Muscle layer of colon (tissue), 2 donors: Measurements from ENCODE around the gene CD80.
"Not testable (repeated sequence)": the region's sequence is repeated elsewhere in the genome, so short reads cannot be mapped to it uniquely, and the experiment has no call there.

Experiments used
- H3K27ac ChIP-seq: one replicate; pipeline ENCODE4 v1.7.0; 2013; ENCODE audit warnings: low read depth, mild to moderate bottlenecking, low read length, moderate library complexity
- H3K27me3 ChIP-seq, 2 donors: one replicate each; pipeline ENCODE4 v1.7.0; 2013; ENCODE audit warnings: low read length in 2 of 2, mild to moderate bottlenecking in 2 of 2; ENCODE audit not compliant: insufficient read depth in 2 of 2, control insufficient read depth in 1 of 2
- H3K36me3 ChIP-seq: one replicate; pipeline ENCODE4 v1.7.0; 2013; ENCODE audit warnings: mild to moderate bottlenecking, low read length; ENCODE audit not compliant: insufficient read depth
- H3K4me1 ChIP-seq: one replicate; pipeline ENCODE4 v1.7.0; 2013; ENCODE audit warnings: mild to moderate bottlenecking, low read length; ENCODE audit not compliant: insufficient read depth
- H3K4me3 ChIP-seq, 2 donors: one replicate each; pipeline ENCODE4 v1.7.0; 2013; ENCODE audit warnings: low read length in 2 of 2, low read depth in 1 of 2, mild to moderate bottlenecking in 1 of 2, moderate library complexity in 1 of 2
- H3K9ac ChIP-seq: one replicate; pipeline ENCODE4 v1.7.0; 2013; ENCODE audit warnings: low read length
- H3K9me3 ChIP-seq: one replicate; pipeline ENCODE4 v1.7.0; 2013; ENCODE audit warnings: mild to moderate bottlenecking, low read length
- donor health status: abdominal sarcoma.
- donor health status: Adenocarcinoma of cecum.

CD80 gene

DNA sequence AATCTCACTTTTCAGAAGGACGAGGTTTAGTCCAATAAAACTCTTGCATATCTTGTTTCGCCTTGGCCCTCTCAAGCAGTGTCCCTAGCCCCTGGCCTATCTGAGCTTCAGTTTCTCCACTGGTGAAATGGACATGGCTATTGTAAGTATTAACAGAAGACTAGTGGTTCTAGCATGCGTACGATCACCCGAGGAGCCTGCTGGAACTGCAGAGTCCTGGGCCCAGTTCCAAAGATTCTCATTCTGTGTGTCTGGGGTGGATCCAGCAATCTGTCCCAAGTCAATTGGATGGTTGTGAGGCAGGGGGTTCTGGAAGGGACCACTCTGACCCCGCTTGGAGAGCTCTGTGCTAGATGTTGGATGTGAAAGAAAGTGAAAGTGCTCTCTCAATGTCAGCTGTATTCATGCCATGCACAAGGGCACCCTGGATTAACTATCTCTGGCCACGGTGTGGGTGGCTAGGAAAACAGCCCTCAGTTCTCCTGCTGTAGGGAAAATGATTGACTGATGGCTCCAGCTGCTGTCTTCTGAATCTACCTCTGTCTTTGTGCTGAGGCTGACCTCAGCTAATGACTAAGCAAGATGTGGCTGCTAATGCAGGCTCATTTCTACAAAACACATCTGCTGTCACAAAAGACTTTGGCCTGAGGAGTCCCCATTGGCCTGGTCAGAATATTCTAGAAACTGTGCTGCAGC is 36.4 kb upstream of the CD80 start:
- no peaks in the 10 kb centered on the region for H3K27me3 ChIP-seq
- H3K9me3 ChIP-seq: no peaks in the 10 kb centered on the region
- H3K4me1 ChIP-seq: peaks cover 7% of the 10 kb centered on the region
- no peak overlapping the region for H3K27ac ChIP-seq
- peak overlapping the region; percentile 5 for H3K9ac ChIP-seq
- peak overlapping the region in 1 of 2 donors; percentile 41 for H3K4me3 ChIP-seq
- H3K36me3 ChIP-seq: no peaks in the 10 kb centered on the region

DNA sequence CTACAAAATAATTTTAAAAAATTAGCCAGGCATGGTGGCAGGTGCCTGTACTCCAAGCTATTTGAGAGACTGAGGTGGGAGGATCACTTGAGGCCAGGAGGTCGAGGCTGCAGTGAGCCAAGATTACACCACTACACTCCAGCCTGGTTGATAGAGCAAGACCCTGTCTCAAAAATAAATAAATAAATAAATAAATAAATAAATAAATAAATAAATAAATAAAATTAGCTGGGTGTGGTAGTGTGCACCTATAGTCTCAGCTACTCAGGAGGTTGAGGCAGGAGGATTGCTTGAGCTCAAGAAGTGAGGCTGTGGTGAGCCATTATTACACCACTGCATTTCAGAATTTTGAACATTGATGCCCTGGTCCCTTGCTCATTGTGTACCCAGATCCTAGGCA is 35.5 kb upstream of the CD80 start:
- not testable (repeated sequence) for H3K36me3 ChIP-seq, H3K27ac ChIP-seq, H3K4me1 ChIP-seq, H3K4me3 ChIP-seq, H3K9ac ChIP-seq, H3K9me3 ChIP-seq, H3K27me3 ChIP-seq

DNA sequence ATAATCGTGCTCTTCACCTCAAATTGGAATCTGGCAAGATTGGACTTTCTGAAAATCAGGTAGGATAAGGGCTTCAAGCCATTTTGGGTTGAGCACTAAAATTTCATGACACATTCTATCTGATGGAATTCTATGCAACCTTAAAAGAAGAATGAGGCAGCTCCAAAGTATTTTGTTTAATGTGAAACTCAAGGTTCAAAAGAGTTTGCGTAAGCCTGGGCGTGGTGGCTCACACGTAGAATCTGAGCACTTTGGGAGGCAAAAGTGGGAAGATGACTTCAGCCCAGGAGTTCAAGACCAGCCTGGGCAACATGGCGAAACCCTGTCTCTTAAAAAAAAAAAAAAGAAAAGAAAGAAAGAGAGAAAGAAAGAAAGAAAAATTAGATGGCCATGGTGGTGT is 34.7 kb upstream of the CD80 start:
- no peaks in the 10 kb centered on the region for H3K27me3 ChIP-seq
- H3K4me3 ChIP-seq: no peak overlapping the region
- peaks cover 7% of the 10 kb centered on the region for H3K4me1 ChIP-seq
- H3K27ac ChIP-seq: no peak overlapping the region
- H3K9ac ChIP-seq: no peak overlapping the region
- H3K36me3 ChIP-seq: no peaks in the 10 kb centered on the region
- no peaks in the 10 kb centered on the region for H3K9me3 ChIP-seq

DNA sequence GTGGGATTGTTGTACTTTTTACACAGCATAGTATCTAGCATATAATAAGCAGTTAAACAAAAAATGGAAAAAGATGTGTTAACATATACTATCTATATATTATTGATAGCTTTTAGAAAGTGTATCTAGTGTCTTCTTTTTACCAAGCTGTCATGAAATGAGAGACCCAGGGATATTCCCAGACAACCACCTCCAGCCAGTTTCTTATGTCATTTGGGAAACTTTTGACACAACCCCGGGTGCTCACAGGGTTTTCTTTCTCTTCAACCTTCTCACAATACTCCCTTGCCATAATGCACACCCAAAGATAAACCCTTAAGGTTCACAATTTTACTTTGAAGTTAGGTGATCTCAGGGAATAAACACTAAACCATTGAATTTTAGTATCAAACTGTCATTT is 33.4 kb upstream of the CD80 start:
- no peak overlapping the region for H3K9ac ChIP-seq
- H3K36me3 ChIP-seq: no peaks in the 10 kb centered on the region
- no peak overlapping the region for H3K4me3 ChIP-seq
- H3K4me1 ChIP-seq: peaks cover 7% of the 10 kb centered on the region
- no peaks in the 10 kb centered on the region for H3K27me3 ChIP-seq
- no peak overlapping the region for H3K27ac ChIP-seq
- no peaks in the 10 kb centered on the region for H3K9me3 ChIP-seq

DNA sequence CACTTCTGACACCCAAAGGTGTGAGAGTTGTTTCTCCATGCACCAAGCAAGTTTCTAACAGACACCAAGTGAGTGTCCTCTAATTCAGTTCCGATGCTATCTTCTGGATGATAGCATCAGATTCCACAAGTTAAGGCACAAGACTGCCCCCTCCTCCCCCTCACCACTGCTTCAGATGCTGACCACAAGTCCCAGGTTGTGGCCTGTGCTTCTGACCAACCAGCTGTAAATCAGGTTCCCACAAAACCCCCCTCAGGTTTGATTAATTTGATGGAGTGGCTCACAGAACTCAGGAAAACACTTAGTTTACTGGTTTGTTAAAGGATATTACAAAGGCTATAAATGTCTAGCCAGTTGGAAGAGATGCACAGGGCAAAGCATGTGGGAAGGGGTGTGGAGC is 31.3 kb upstream of the CD80 start:
- no peaks in the 10 kb centered on the region for H3K4me1 ChIP-seq
- no peaks in the 10 kb centered on the region for H3K36me3 ChIP-seq
- no peaks in the 10 kb centered on the region for H3K27me3 ChIP-seq
- no peaks in the 10 kb centered on the region for H3K9me3 ChIP-seq
- no peak overlapping the region for H3K4me3 ChIP-seq
- H3K27ac ChIP-seq: no peak overlapping the region
- H3K9ac ChIP-seq: no peak overlapping the region

DNA sequence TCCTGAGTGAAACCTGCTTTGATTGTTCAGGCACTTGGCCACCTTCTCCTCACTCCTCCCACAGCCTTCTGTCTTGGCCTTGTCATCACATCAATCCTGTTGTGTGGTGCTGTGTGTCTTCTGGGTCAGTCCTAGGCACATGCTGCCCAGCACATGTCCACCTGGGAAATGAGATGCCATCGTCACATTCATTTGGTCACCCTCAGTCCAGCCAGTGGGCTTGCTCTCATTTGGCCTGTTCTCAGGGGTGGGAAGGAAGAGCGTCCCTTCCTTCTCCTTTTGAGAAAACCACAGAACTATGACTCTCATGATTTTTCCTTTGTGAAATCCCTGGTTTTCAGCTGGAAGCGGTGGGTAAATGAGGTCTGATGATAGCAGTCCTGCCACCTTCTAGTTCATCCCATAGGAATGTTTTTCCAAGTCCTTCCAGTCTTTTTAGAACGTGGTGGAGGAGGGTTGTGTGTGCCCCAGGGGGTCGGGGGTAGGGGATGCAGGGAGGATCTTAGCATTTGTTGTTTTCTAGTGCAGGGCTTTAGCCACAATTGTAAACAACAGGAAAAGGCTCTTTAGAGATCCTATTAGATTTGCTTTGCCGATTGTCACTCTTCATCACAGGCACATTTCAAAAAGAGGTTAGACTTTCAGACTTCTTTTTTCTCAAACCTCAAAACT is 29.8 kb upstream of the CD80 start:
- Histone ChIP-seq H3K4me1 (no peaks in the 10 kb centered on the region), H3K9me3 (no peaks in the 10 kb centered on the region), H3K9ac (no peak overlapping the region), H3K27me3 (no peaks in the 10 kb centered on the region), H3K27ac (no peak overlapping the region), H3K36me3 (no peaks in the 10 kb centered on the region), H3K4me3 (no peak overlapping the region)

DNA sequence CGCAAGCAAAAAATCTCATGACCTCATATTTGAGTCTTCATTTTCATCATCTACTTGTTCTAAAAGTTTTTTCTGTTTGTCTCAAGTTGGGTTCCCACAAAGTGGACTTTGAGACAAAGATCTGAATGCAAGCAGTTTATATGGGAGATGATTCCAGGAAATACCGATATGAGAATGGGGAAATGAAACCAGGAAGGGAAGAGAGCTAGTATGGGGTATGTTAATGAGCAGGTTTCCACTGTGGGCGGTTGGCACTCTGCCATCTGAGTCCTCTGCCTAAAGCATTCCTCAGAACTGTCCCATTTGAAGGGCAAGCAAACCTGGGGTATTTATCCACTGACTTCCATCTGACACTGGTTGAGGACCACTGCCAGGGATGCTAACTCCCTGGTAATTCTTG is 28.7 kb upstream of the CD80 start:
- no peaks in the 10 kb centered on the region for H3K27me3 ChIP-seq
- no peak overlapping the region for H3K27ac ChIP-seq
- H3K4me3 ChIP-seq: no peak overlapping the region
- no peak overlapping the region for H3K9ac ChIP-seq
- H3K4me1 ChIP-seq: no peaks in the 10 kb centered on the region
- H3K9me3 ChIP-seq: no peaks in the 10 kb centered on the region
- H3K36me3 ChIP-seq: no peaks in the 10 kb centered on the region

DNA sequence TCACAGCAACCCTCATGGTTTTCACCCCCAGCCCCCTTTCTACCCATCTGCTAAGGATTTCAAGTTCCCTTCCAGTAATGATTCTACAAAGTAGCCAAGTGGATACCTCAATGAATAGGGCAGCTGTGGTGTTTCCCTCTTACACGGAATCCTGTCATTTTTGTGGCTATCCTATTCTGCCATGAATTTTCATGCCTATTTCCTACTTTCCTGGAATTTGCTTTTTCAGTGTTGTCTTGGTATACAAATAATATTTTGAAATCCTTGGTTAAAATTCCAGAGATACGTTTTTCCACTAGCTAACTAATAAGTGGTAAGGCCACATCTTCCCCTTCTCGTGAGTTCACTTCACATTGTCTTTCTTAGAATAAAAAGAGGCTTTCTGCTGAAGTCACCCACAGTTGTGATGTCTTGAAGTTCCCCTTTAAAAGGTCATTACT is 27.3 kb upstream of the CD80 start:
- Histone ChIP-seq H3K27me3 (no peaks in the 10 kb centered on the region), H3K9me3 (no peaks in the 10 kb centered on the region), H3K4me3 (no peak overlapping the region), H3K9ac (no peak overlapping the region), H3K27ac (no peak overlapping the region), H3K36me3 (no peaks in the 10 kb centered on the region), H3K4me1 (no peaks in the 10 kb centered on the region)

DNA sequence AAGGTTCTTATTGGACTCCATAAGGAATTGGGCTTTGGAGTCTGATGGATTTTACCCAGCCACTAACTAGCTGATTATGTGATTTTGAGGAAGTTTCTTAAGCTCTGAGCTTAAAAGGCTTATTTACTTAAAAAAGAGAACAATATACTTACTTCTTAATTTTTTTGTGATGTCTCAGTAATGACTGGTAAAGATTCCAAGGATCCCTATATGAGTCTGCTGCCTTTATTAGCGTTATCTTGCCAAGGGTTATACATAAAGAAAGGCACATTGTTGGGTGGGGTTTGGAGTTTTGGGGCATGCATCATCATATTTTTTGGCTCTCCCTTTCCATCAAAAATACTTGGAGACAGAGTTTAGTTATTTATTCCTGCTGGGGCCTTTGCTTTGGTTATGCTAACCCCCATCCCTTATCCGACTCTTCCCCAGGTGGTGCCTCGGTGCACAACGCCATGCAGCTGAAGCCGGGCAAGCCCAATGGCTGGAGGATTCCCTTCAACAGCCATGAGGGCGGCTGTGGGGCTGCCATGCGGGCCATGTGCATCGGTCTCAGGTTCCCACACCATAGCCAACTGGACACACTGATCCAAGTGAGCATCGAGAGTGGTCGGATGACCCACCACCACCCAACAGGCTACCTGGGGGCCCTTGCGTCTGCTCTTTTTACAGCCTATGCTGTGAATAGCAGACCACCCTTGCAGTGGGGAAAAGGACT is 26.6 kb upstream of the CD80 start:
- Histone ChIP-seq H3K4me3 (no peak overlapping the region), H3K9me3 (no peaks in the 10 kb centered on the region), H3K9ac (no peak overlapping the region), H3K27ac (no peak overlapping the region), H3K27me3 (no peaks in the 10 kb centered on the region), H3K36me3 (no peaks in the 10 kb centered on the region), H3K4me1 (no peaks in the 10 kb centered on the region)

DNA sequence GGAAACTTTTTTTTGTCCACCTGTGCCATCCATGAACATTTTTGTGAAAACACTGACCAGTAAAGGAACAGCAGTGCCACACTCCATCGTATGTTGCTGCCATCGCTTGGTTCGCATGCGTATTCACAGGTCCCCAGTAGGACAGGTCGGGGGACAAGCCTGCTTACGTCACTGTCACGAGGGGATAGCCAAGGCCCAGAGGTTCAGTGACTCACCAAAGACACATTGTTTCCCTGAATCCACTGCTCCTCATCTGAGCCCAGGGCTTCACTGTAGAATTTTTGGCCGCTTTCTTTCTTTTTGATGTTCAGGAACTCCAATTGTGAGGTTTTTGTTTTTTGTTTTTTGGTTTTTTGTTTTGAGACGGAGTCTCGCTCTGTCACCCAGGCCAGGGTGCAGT is 25.8 kb upstream of the CD80 start:
- H3K4me3 ChIP-seq: no peak overlapping the region
- H3K27ac ChIP-seq: no peak overlapping the region
- H3K4me1 ChIP-seq: peaks cover 4% of the 10 kb centered on the region
- no peak overlapping the region for H3K9ac ChIP-seq
- no peaks in the 10 kb centered on the region for H3K36me3 ChIP-seq
- no peaks in the 10 kb centered on the region for H3K9me3 ChIP-seq
- no peaks in the 10 kb centered on the region for H3K27me3 ChIP-seq

DNA sequence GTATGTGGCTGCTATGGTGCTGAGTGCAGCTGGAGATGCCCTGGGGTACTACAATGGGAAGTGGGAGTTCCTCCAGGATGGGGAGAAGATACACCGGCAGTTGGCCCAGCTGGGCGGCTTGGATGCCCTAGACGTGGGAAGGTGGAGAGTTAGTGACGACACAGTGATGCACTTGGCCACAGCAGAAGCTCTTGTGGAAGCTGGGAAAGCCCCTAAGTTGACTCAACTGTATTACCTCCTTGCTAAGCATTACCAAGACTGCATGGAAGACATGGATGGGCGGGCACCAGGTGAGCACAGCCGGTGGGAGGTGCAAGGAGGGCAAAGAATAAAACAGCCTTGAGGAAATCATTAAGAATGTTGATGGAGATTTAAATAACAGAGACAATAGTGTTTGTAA is 22.8 kb upstream of the CD80 start:
- Histone ChIP-seq H3K9ac (no peak overlapping the region), H3K36me3 (no peaks in the 10 kb centered on the region), H3K27ac (no peak overlapping the region), H3K4me3 (no peak overlapping the region), H3K9me3 (no peaks in the 10 kb centered on the region), H3K27me3 (no peaks in the 10 kb centered on the region), H3K4me1 (peaks cover 7% of the 10 kb centered on the region)
